Hepatocyte (in vitro differentiated cells): ENCODE results near the gene CD302. TPM values are rescaled to one million over a fixed set of nuclear protein-coding genes. Genes with fewer than 3 reads are reported as not detected.
A peak's percentile ranks its signal among the peaks of the same experiment; 100 is the strongest.

ENCODE experiments used
- DNase-seq: peaks from one replicate; pipeline ENCODE4 v3.0.0-alpha.2; 2016; ENCODE audit warnings: low spot score
- H2AFZ ChIP-seq: fragments of 200-600 bp; sonication (generic); 2 replicates; pipeline ENCODE4 v1.6.0; 2016; ENCODE audit warnings: antibody characterized with exemption, mild to moderate bottlenecking
- H3K27ac ChIP-seq: fragments of 200-600 bp; sonication (generic); 2 replicates; pipeline ENCODE4 v1.5.1; 2016; ENCODE audit warnings: mild to moderate bottlenecking
- H3K27me3 ChIP-seq: fragments of 200-600 bp; sonication (generic); 2 replicates; pipeline ENCODE4 v1.6.1; 2016
- H3K36me3 ChIP-seq: fragments of 200-600 bp; sonication (generic); replicated peaks from 2 replicates; pipeline ENCODE4 v1.5.1; 2016; ENCODE audit warnings: low read depth; ENCODE audit not compliant: insufficient read depth
- H3K4me1 ChIP-seq: fragments of 200-600 bp; sonication (generic); 2 replicates; pipeline ENCODE4 v1.5.1; 2016; ENCODE audit warnings: mild to moderate bottlenecking, moderate library complexity; ENCODE audit not compliant: insufficient read depth
- H3K4me2 ChIP-seq: fragments of 200-600 bp; sonication (generic); 2 replicates; pipeline ENCODE4 v1.6.0; 2016
- H3K4me3 ChIP-seq: fragments of 200-600 bp; sonication (generic); 2 replicates; pipeline ENCODE4 v1.5.1; 2016; ENCODE audit warnings: mild to moderate bottlenecking
- H3K79me2 ChIP-seq: fragments of 200-600 bp; sonication (generic); 2 replicates; pipeline ENCODE4 v1.6.0; 2017; ENCODE audit warnings: mild to moderate bottlenecking
- H3K9me2 ChIP-seq: fragments of 200-600 bp; sonication (generic); replicated peaks from 2 replicates; pipeline ENCODE4 v1.6.0; 2017; ENCODE audit warnings: mild to moderate bottlenecking; ENCODE audit not compliant: insufficient read depth
- H3K9me3 ChIP-seq: fragments of 200-600 bp; sonication (generic); 2 replicates; pipeline ENCODE4 v1.5.1; 2016; ENCODE audit warnings: low read depth, mild to moderate bottlenecking
- H4K20me1 ChIP-seq: fragments of 200-600 bp; sonication (generic); 2 replicates; pipeline ENCODE4 v1.6.0; 2016; ENCODE audit warnings: mild to moderate bottlenecking; ENCODE audit not compliant: insufficient read depth, poor library complexity, severe bottlenecking
- CTCF ChIP-seq: fragments of 200-600 bp; sonication (generic); IDR thresholded peaks from 2 replicates; pipeline ENCODE4 v1.5.1; 2016; ENCODE audit warnings: antibody characterized with exemption, mild to moderate bottlenecking; ENCODE audit not compliant: poor library complexity
- EZH2 ChIP-seq: fragments of 200-600 bp; sonication (generic); IDR thresholded peaks from 2 replicates; pipeline ENCODE4 v1.6.1; 2016; ENCODE audit warnings: antibody characterized with exemption, mild to moderate bottlenecking, borderline replicate concordance
- EZH2phosphoT487 ChIP-seq: fragments of 200-600 bp; sonication (generic); IDR thresholded peaks from one replicate; pipeline ENCODE4 v1.6.1; 2018; ENCODE audit warnings: antibody characterized with exemption, mild to moderate bottlenecking, low read depth, moderate library complexity; ENCODE audit not compliant: unreplicated experiment, severe bottlenecking
- WGBS: methylation state at CpG from one replicate; pipeline ENCODE4 v1.1.6; 2016; ENCODE audit warnings: low lambda C conversion rate; ENCODE audit errors: missing lambda C conversion rate; 5-methylcytosine and 5-hydroxymethylcytosine counted together
- polyA plus RNA-seq: library from polyadenylated mRNA; unstranded; fragments of >200 nt; fragmentation: Nextera tagmentation; extraction: Ambion mirVana; gene quantifications from 2 replicates; pipeline ENCODE4 v1.2.1, GENCODE V29; 2016
- total RNA-seq: library from RNA; depleted of rRNA; stranded (reverse); fragments of >200 nt; gene quantifications from 2 replicates; pipeline ENCODE4 v1.2.3, GENCODE V29; 2014

The CD302 gene
- total and polyA plus RNA-seq, 2 experiments from 2014 or later = 7.1 to 26.0 TPM

GRCh38 chr2:159776321-159776720, 21.7 kb downstream of the CD302 start:
- Histone ChIP-seq H3K36me3 (no peaks in the 10 kb centered on the region), H3K9me3 (no peaks in the 10 kb centered on the region), H3K27ac (no peak overlapping the region), H3K27me3 (no peaks in the 10 kb centered on the region), H3K9me2 (no peaks in the 10 kb centered on the region), H2AFZ (no peak overlapping the region), H3K4me2 (no peak overlapping the region), H3K79me2 (no peaks in the 10 kb centered on the region), H3K4me1 (no peaks in the 10 kb centered on the region), H4K20me1 (no peaks in the 10 kb centered on the region), H3K4me3 (no peak overlapping the region)
- DNase-seq = no peak
- WGBS = 91% methylated on average over 3 of the region's 3 CpGs
- TF ChIP-seq CTCF (no peak), EZH2phosphoT487 (no peak), EZH2 (no peak)

GRCh38 chr2:159775021-159775420, 23.0 kb downstream of the CD302 start:
- 90% methylated on average over 1 of the region's 1 CpG for WGBS
- Histone ChIP-seq H3K27ac (no peak overlapping the region), H3K36me3 (no peaks in the 10 kb centered on the region), H4K20me1 (no peaks in the 10 kb centered on the region), H3K27me3 (no peaks in the 10 kb centered on the region), H3K79me2 (no peaks in the 10 kb centered on the region), H3K4me1 (no peaks in the 10 kb centered on the region), H3K4me2 (no peak overlapping the region), H2AFZ (no peak overlapping the region), H3K9me3 (no peaks in the 10 kb centered on the region), H3K4me3 (no peak overlapping the region), H3K9me2 (no peaks in the 10 kb centered on the region)
- TF ChIP-seq EZH2 = no peak
- no peak for TF ChIP-seq EZH2phosphoT487
- TF ChIP-seq CTCF = no peak
- DNase-seq = no peak

- Histone ChIP-seq H3K4me3 (no peak overlapping the region), H3K9me3 (no peaks in the 10 kb centered on the region), H3K4me1 (no peaks in the 10 kb centered on the region), H3K27me3 (no peaks in the 10 kb centered on the region), H2AFZ (no peak overlapping the region), H4K20me1 (no peaks in the 10 kb centered on the region), H3K27ac (peak overlapping the region; percentile 33), H3K79me2 (no peaks in the 10 kb centered on the region), H3K9me2 (no peaks in the 10 kb centered on the region), H3K4me2 (no peak overlapping the region), H3K36me3 (no peaks in the 10 kb centered on the region)
- no peak for DNase-seq
- 55% methylated on average over 3 of the region's 3 CpGs for WGBS
- no peak for TF ChIP-seq EZH2
- no peak for TF ChIP-seq EZH2phosphoT487
- no peak for TF ChIP-seq CTCF
Observed at GRCh38 chr2:159774370-159774990, 23.5 kb downstream of the CD302 start.

- 73% methylated on average over 3 of the region's 3 CpGs for WGBS
- H3K79me2 ChIP-seq = no peaks in the 10 kb centered on the region
- H2AFZ ChIP-seq = no peak overlapping the region
- H3K4me1 ChIP-seq = no peaks in the 10 kb centered on the region
- TF ChIP-seq CTCF (no peak), EZH2phosphoT487 (no peak), EZH2 (no peak)
- H3K9me3 ChIP-seq = no peaks in the 10 kb centered on the region
- H3K4me2 ChIP-seq = no peak overlapping the region
- no peaks in the 10 kb centered on the region for H3K27me3 ChIP-seq
- H3K4me3 ChIP-seq = no peak overlapping the region
- no peaks in the 10 kb centered on the region for H4K20me1 ChIP-seq
- no peak for DNase-seq
- H3K9me2 ChIP-seq = no peaks in the 10 kb centered on the region
- peak overlapping the region; percentile 33 for H3K27ac ChIP-seq
- no peaks in the 10 kb centered on the region for H3K36me3 ChIP-seq
Observed at GRCh38 chr2:159773886-159774285, 24.1 kb downstream of the CD302 start.
